Kidney (tissue), 14 donors: ENCODE data around the gene FEM1B. TPM values are rescaled to one million over a fixed set of nuclear protein-coding genes. Genes with fewer than 3 reads are reported as not detected.

ENCODE experiments used
- DNase-seq, 5 donors: peaks; one replicate each; pipeline ENCODE4 v3.0.0-alpha.2; 2013 to 2020
- FAIRE-seq: peaks from 2 replicates; lab custom pipeline; 2012; peaks lifted over from hg19 to GRCh38; lab: Jason Lieb, UNC
- H3K27ac ChIP-seq, 2 donors: one replicate each; pipeline ENCODE4 v1.7.0; 2013; ENCODE audit warnings: low read depth in 2 of 2, low read length in 2 of 2, inconsistent platforms in 1 of 2
- H3K27me3 ChIP-seq: one replicate; pipeline ENCODE4 v1.7.1; 2013; ENCODE audit warnings: low read length, inconsistent platforms; ENCODE audit not compliant: control insufficient read depth, insufficient read depth
- H3K36me3 ChIP-seq, 3 donors: one replicate each; pipeline versions ENCODE4 v1.7.0 to v1.7.1; 2013; ENCODE audit warnings: low read length in 3 of 3, control low read depth in 1 of 3, inconsistent platforms in 1 of 3; ENCODE audit not compliant: insufficient read depth in 3 of 3, control insufficient read depth in 2 of 3
- H3K4me1 ChIP-seq, 3 donors: one replicate each; pipeline versions ENCODE4 v1.7.0 to v1.7.1; 2013; ENCODE audit warnings: low read length in 3 of 3, inconsistent platforms in 1 of 3, low read depth in 1 of 3; ENCODE audit not compliant: control insufficient read depth in 2 of 3, insufficient read depth in 2 of 3
- H3K4me3 ChIP-seq, 3 donors: one replicate each; pipeline versions ENCODE4 v1.7.0 to v1.8.1; 2013; ENCODE audit warnings: low read length in 3 of 3, control low read depth in 1 of 3, inconsistent platforms in 1 of 3
- H3K9ac ChIP-seq, 3 donors: one replicate each; pipeline versions ENCODE4 v1.7.0 to v1.7.1; 2013; ENCODE audit warnings: low read length in 3 of 3, control low read depth in 1 of 3, inconsistent platforms in 1 of 3
- H3K9me3 ChIP-seq, 3 donors: one replicate each; pipeline versions ENCODE4 v1.7.0 to v1.7.1; 2013; ENCODE audit warnings: low read length in 3 of 3, control low read depth in 1 of 3, inconsistent platforms in 1 of 3; ENCODE audit not compliant: control insufficient read depth in 2 of 3, insufficient read depth in 1 of 3
- intact Hi-C: fragments of 100-400 bp; cut with DNase I; formaldehyde crosslinking; loops from one replicate; pipeline ENCODE4 v1.11.1; 2022
- polyA plus RNA-seq: library from polyadenylated mRNA; stranded (reverse); fragments of 350-450 nt; fragmentation: Illumina TruSeq; extraction: RNeasy Lipid Tissue Mini Kit (QIAGEN cat#74804); gene quantifications from one replicate; pipeline ENCODE4 v1.2.3, GENCODE V29; 2014; ENCODE audit warnings: low read depth, low replicate concordance; ENCODE audit not compliant: insufficient read depth
- total RNA-seq: library from RNA; stranded (reverse); fragmentation: NEBNext Ultra II Directional; extraction: Animal tissue kit (Norgen Biotek cat#: 25700); gene quantifications from one replicate; pipeline ENCODE4 v1.2.1, GENCODE V29; 2021
- TF ChIP-seq, protein P1 (sequence below): IDR thresholded peaks from 3 replicates; pipeline ENCODE4 v1.5.1; 2012; ENCODE audit warnings: mild to moderate bottlenecking, moderate library complexity, borderline replicate concordance; ENCODE audit not compliant: insufficient read depth; ENCODE audit errors: extremely low read depth
- donor health status: control.
- donor health status: control.
- donor health status: control.
- donor health status: control.
- donor health status: control.
- donor health status: DM: yes; HTN: yes; CAD: no.
- donor health status: Normal renal cell carcinoma (clear cell type).

Gene FEM1B
- total and polyA plus RNA-seq, 2 donors from 2014 or later: 9.8 to 47.6 TPM

DNA sequence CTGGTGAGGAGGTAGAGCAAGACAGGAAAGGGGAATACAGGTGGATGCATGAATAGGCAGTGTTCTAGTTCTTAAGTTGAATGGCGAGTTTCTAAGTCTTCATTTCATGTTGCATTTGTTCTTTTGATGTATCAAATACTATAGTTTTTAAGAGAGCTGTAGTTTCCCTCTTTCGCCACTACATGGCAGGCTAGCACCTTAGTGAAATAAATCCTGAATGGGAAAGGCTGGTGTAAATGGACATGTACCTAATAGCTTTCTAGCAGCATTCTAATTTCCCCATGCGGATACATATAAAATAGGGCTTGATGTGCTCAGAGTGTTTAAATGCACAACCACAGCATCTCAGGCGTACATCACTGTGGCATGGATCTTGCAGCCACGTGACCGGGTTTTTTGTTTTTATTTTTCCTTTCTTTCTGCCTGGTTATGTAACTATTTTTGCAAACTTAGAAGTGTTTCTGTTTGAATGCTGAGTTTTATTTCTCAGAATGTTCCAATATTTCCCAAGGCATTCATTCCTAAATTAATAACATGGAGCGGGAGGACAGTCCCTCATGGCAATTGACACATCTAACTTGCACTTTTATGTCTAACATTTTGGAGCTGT lies 24.5 kb upstream of the FEM1B start:
- no peaks in the 10 kb centered on the region for H3K36me3 ChIP-seq
- no peaks in the 10 kb centered on the region for H3K9me3 ChIP-seq
- intact Hi-C loops: no loop called here
- peak in 3 of 5 donors; percentile 29 to 93 (median 84) for DNase-seq
- H3K4me1 ChIP-seq: peaks cover 0 to 7% (median 0%) of the 10 kb centered on the region in 3 donors
- H3K4me3 ChIP-seq: peak overlapping the region in 1 of 3 donors; percentile 3
- peak; percentile 68 for FAIRE-seq
- H3K27me3 ChIP-seq: no peaks in the 10 kb centered on the region
- TF ChIP-seq, protein P1, sequence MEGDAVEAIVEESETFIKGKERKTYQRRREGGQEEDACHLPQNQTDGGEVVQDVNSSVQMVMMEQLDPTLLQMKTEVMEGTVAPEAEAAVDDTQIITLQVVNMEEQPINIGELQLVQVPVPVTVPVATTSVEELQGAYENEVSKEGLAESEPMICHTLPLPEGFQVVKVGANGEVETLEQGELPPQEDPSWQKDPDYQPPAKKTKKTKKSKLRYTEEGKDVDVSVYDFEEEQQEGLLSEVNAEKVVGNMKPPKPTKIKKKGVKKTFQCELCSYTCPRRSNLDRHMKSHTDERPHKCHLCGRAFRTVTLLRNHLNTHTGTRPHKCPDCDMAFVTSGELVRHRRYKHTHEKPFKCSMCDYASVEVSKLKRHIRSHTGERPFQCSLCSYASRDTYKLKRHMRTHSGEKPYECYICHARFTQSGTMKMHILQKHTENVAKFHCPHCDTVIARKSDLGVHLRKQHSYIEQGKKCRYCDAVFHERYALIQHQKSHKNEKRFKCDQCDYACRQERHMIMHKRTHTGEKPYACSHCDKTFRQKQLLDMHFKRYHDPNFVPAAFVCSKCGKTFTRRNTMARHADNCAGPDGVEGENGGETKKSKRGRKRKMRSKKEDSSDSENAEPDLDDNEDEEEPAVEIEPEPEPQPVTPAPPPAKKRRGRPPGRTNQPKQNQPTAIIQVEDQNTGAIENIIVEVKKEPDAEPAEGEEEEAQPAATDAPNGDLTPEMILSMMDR: peak; percentile 80
- no peak overlapping the region for H3K9ac ChIP-seq
- H3K27ac ChIP-seq: no peak overlapping the region

DNA sequence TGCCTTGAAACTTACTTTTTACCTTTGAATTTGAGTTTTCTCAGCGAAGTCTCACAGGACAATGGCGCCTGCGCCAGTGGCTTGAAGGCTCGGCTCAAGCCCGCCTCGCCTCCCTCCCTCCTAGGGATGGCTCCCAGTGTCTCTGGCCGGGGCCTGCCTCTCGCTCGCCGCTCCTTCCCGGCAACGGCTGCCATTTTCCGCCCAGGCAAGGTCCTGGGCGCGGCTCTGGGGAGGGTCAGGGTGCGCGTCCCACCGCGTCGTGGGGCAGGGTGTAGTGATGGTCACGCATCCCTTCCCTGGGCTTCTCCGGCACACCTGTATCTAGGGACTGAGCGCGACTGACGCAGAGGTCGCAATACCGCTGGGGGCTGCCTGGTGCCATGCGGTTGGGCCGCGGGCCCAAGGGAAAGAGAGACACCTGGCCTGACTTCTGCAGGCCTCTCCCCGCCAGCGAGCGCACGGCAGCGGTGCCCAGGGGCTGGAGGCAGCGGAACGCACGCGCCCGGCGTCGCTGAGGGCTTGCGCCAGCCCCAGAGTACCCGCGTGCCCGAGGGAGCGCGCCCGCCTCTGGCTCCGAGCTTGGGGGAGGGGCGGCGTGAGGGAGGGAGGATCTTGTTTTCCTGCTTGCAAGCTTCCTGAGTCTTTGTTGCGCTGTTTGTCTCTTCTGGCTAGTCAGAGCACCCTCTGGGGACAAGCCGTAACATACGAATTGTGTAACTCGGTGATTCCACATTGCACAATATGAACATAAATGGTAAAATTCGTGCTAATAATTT lies 20.7 kb upstream of the FEM1B start:
- peaks cover 0 to 7% (median 0%) of the 10 kb centered on the region in 3 donors for H3K4me1 ChIP-seq
- intact Hi-C loops: no loop called here
- H3K4me3 ChIP-seq: peak overlapping the region; percentile 56 to 71 (median 60)
- no peaks in the 10 kb centered on the region for H3K36me3 ChIP-seq
- H3K27ac ChIP-seq: peak overlapping the region; percentile 81 to 91
- H3K27me3 ChIP-seq: no peaks in the 10 kb centered on the region
- no peaks in the 10 kb centered on the region for H3K9me3 ChIP-seq
- TF ChIP-seq, protein P1: no peak
- H3K9ac ChIP-seq: peak overlapping the region; percentile 39 to 76 (median 61)
- FAIRE-seq (no peak), DNase-seq (peak; percentile 93 to 96 (median 95))

DNA sequence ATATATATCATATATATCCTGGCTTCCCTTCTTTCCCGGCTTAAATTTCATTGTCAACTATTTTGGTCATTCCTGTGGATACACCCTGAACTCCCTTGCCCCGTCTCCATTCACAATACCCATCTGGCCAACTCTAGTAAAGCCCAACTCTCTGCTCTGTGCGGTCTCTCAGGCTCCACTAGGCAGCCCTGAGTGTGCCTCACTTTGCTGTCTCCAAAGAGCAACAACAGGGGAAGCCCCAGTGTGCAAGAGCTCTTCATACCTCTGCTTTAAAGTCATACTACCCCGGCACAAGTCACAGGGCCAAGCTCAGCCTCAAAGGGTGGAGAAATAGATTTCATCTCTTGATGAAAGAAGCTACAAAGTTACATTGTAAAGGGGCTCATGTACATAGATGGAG lies 18.9 kb upstream of the FEM1B start:
- TF ChIP-seq, protein P1: no peak
- intact Hi-C loops: no loop called here
- H3K36me3 ChIP-seq: no peaks in the 10 kb centered on the region
- H3K4me3 ChIP-seq: no peak overlapping the region
- no peaks in the 10 kb centered on the region for H3K9me3 ChIP-seq
- FAIRE-seq: no peak
- peaks cover 0 to 2% (median 0%) of the 10 kb centered on the region in 3 donors for H3K4me1 ChIP-seq
- no peak overlapping the region for H3K27ac ChIP-seq
- no peak for DNase-seq
- H3K27me3 ChIP-seq: no peaks in the 10 kb centered on the region
- H3K9ac ChIP-seq: no peak overlapping the region
